Measurements from ENCODE around the gene OR52E2.

OR52E2 gene

DNA sequence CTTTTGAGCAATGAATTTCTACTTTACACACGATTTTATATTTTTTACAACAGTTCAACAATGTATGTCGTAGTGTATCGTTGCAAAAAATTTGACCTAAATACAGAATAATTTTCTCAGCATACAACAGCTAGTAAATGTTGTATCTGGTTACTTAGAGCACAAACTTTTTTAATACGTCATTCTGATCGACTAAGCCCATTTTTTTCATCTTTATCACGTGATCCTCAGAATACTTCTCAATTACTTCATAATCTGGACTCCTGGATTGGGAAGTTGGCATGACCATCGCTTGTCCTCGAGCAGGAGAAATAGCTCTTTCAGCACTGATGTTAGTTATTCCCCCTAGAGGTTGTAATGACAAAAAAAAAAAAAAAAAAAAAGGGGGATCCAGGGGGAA is 48.2 kb downstream of the OR52E2 start:
- no peak for DNase-seq (ENCODE audit: low read depth)
